Smooth muscle cell of bladder (primary cell): ENCODE results near the gene GON4L. TPM values are rescaled to one million over a fixed set of nuclear protein-coding genes. Genes with fewer than 3 reads are reported as not detected.

ENCODE experiments used
- total RNA-seq: library from RNA; depleted of rRNA; stranded (reverse); fragments of >200 nt; gene quantifications from 2 replicates; pipeline ENCODE4 v1.2.3, GENCODE V29; 2014

Gene GON4L, protein sequence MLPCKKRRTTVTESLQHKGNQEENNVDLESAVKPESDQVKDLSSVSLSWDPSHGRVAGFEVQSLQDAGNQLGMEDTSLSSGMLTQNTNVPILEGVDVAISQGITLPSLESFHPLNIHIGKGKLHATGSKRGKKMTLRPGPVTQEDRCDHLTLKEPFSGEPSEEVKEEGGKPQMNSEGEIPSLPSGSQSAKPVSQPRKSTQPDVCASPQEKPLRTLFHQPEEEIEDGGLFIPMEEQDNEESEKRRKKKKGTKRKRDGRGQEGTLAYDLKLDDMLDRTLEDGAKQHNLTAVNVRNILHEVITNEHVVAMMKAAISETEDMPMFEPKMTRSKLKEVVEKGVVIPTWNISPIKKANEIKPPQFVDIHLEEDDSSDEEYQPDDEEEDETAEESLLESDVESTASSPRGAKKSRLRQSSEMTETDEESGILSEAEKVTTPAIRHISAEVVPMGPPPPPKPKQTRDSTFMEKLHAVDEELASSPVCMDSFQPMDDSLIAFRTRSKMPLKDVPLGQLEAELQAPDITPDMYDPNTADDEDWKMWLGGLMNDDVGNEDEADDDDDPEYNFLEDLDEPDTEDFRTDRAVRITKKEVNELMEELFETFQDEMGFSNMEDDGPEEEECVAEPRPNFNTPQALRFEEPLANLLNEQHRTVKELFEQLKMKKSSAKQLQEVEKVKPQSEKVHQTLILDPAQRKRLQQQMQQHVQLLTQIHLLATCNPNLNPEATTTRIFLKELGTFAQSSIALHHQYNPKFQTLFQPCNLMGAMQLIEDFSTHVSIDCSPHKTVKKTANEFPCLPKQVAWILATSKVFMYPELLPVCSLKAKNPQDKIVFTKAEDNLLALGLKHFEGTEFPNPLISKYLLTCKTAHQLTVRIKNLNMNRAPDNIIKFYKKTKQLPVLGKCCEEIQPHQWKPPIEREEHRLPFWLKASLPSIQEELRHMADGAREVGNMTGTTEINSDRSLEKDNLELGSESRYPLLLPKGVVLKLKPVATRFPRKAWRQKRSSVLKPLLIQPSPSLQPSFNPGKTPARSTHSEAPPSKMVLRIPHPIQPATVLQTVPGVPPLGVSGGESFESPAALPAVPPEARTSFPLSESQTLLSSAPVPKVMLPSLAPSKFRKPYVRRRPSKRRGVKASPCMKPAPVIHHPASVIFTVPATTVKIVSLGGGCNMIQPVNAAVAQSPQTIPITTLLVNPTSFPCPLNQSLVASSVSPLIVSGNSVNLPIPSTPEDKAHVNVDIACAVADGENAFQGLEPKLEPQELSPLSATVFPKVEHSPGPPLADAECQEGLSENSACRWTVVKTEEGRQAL (N-terminal part only)
- total RNA-seq: 18.6 and 24.8 TPM in 2 replicates

GRCh38 chr1:155856975-155857930 lies at the start of gene GON4L:
Gene GON4L, minus strand, starts transcription at chr1:155857214. Its CDS starts 3,434 bp downstream, at chr1:155853780.

DNA sequence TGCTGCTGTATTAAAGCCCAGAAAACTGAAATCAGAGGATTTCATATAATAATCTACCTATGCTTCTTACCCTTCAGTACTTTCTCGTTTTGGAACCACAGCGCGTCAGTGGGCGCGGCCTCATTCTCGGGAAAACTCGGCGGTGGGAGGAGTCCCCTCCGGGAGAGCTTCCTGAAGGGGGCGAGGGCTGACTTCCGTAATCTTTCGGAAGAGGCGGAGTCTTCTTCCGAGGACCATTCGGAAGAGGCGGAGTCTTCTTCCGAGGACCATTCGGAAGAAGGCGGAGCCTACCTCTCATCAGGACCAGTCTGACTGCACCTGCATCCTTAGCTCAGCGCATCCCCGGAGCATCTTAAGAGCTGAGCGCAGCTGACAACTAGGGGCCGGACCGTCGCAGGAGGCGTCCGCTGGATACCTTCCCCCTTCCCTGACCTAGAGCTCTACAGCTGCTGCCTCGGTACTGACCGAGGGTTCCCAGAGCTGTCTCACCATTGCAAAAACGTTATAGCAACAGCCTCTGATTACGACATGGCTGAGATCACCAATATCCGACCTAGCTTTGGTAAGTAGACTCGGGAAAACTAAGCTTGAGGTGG lies 2.3 kb upstream of the GON4L start, which contains the start of gene SYT11:
Gene SYT11, plus strand, starts transcription at position 334 of the 596 bp plus-strand sequence. Its CDS starts 195 bp downstream, at position 529.

Other genes with a start within 250 kb of the GON4L start
- 22.2 and 23.7 TPM in 2 replicates for gene MSTO1, start 247.0 kb downstream of the GON4L start, total RNA-seq
- gene YY1AP1, start 168.4 kb downstream of the GON4L start, total RNA-seq: 39.6 and 44.1 TPM in 2 replicates
- 43.2 and 45.2 TPM in 2 replicates for gene DAP3, start 168.1 kb downstream of the GON4L start, total RNA-seq
- gene SYT11, start 2.4 kb upstream of the GON4L start, total RNA-seq: 35.4 and 37.9 TPM in 2 replicates
- gene RIT1, start 54.1 kb upstream of the GON4L start, total RNA-seq: 25.2 and 36.1 TPM in 2 replicates
- 14.6 and 19.9 TPM in 2 replicates for gene KHDC4, start 77.2 kb upstream of the GON4L start, total RNA-seq
- gene RXFP4, start 84.4 kb upstream of the GON4L start, total RNA-seq: not detected in 2 replicates
- 90.5 and 126 TPM in 2 replicates for gene ARHGEF2, start 121.3 kb upstream of the GON4L start, total RNA-seq
- gene SSR2, start 163.7 kb upstream of the GON4L start, total RNA-seq: 511 and 610 TPM in 2 replicates
- gene UBQLN4, start 196.6 kb upstream of the GON4L start, total RNA-seq: 8.8 and 9.4 TPM in 2 replicates
- 60.7 and 86.5 TPM in 2 replicates for gene LAMTOR2, start 197.6 kb upstream of the GON4L start, total RNA-seq
- gene RAB25, start 203.9 kb upstream of the GON4L start, total RNA-seq: not detected in 2 replicates
- gene MEX3A, start 225.3 kb upstream of the GON4L start, total RNA-seq: 1.3 and 1.6 TPM in 2 replicates